ENCODE measurements around the gene AQP2. TPM values are rescaled to one million over a fixed set of nuclear protein-coding genes. Genes with fewer than 3 reads are reported as not detected.

AQP2 gene
- polyA plus RNA-seq, 1 of the 3 experiments (the other 2 are of a cell fraction) = not detected

DNA sequence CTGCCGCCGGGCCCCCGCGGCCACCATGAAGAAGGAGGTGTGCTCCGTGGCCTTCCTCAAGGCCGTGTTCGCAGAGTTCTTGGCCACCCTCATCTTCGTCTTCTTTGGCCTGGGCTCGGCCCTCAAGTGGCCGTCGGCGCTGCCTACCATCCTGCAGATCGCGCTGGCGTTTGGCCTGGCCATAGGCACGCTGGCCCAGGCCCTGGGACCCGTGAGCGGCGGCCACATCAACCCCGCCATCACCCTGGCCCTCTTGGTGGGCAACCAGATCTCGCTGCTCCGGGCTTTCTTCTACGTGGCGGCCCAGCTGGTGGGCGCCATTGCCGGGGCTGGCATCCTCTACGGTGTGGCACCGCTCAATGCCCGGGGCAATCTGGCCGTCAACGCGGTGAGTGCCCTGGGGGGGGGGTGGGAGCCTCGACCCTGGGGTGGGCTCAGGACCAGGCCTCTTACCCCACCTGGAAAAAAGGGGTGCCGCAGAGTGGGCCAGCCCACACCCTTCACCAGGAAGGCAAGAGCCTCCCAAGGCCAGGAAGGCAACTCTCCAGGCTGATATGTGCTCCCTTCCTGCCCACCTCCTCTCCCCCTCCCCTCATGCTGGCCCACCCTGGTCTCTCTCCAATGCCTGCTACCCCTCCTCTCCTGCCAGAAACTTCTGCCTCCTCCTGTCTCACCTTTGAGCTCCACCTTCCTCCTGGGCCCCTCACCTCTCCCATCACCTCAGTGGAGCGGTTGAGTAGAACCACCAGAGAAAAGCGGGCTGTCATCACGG is 11.6 kb downstream of the AQP2 start:
- ChIA-PET POLR2A (no interaction called here), CTCF (interaction anchor here (1.0 to 20.3 kb wide), 10 partner anchors 16 to 214 kb away, joined by 3 to 1401 read pairs (median 8); partner anchors contain the start of genes ASIC1 and COX14)
- Histone ChIP-seq H3K9me2 (no peaks in the 10 kb centered on the region), H4K20me1 (ENCODE audit: insufficient read depth) (no peaks in the 10 kb centered on the region), H3K36me3 (replicated peaks in 1 of 2; ENCODE audit: control insufficient read depth in 1 of 2, insufficient read depth in 2 of 2, low read length in 1 of 2) (no peaks in the 10 kb centered on the region), H3K27me3 (ENCODE audit: insufficient read depth) (no peaks in the 10 kb centered on the region), H3K9me3 (no peaks in the 10 kb centered on the region), H3K4me2 (peak overlapping the region; percentile 63; the same call in 1 of the 2 replicates), H3K27ac (ENCODE audit: low read depth in 2 of 2, low read length in 1 of 2) (no peak overlapping the region), H3F3A (replicated peaks; ENCODE audit: insufficient read depth) (no peaks in the 10 kb centered on the region), H3K4me1 (ENCODE audit: control insufficient read depth in 1 of 2, insufficient read depth in 2 of 2, low read depth in 1 of 2, low read length in 1 of 2) (peaks cover 8 to 19% of the 10 kb centered on the region in 2 experiments; a peak in 3 of 4 replicates), H2AFZ (ENCODE audit: low read depth) (no peak overlapping the region), H3K4me3 (ENCODE audit: low read depth in 2 of 2, low read length in 1 of 2) (no peak overlapping the region), H3K9ac (no peak overlapping the region), H3K79me2 (ENCODE audit: insufficient read depth) (no peaks in the 10 kb centered on the region)
- 98% methylated on average over 19 of the region's 37 CpGs for WGBS (ENCODE audit: low lambda C conversion rate)
- DNase-seq = no peak
- TF ChIP-seq RCOR1 (IDR thresholded peaks at IDR 0.05; ENCODE audit: low read length) (no peak), TCF12 (IDR thresholded peaks at IDR 0.05) (no peak), NFIC (IDR thresholded peaks at IDR 0.05; ENCODE audit: borderline replicate concordance) (no peak), EP300 (IDR thresholded peaks at IDR 0.05; ENCODE audit: borderline replicate concordance in 1 of 2, low read depth in 1 of 2, low read length in 1 of 2) (no peak), MXI1 (IDR thresholded peaks at IDR 0.05; ENCODE audit: low read depth, low read length) (no peak), RAD21 (IDR thresholded peaks at IDR 0.05; ENCODE audit: low read length) (no peak)

DNA sequence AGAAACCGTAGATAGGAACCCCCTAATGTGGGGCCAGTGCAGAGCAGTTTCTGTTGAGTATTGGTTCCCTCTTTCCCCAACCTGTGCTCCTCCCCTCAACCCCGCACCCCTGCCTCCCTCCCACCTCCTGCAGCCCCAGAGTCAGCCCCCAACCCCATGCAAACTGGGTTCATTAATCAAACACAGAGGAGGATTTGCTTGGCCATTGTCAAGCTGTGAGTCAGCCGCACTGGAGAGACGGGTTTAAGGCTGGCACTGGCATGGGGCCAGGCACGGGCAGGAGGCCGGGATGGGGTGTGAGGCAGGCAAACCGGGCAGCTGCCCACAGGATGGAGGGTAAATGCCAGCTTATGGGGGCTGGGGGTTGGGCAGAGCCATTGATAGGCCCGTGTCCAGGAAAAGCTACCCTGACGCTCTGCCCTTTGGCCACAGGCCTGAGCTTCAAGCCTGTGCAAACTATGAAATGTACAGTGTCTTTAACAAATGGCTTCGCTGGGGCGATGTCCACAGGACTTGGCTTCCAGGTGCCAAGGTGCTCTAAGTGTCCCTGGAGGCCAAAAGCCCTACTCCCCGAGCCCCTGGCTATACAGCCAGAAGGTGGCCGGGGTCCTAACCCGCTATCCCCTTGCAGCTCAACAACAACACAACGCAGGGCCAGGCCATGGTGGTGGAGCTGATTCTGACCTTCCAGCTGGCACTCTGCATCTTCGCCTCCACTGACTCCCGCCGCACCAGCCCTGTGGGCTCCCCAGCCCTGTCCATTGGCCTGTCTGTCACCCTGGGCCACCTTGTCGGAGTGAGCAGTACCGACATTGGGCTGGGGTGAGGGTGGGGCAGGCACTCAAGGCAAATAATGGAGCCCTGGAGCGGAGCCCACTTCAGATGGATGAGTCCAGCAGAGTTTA is 12.6 kb downstream of the AQP2 start:
- Histone ChIP-seq H3F3A (replicated peaks; ENCODE audit: insufficient read depth) (no peaks in the 10 kb centered on the region), H3K36me3 (replicated peaks in 1 of 2; ENCODE audit: control insufficient read depth in 1 of 2, insufficient read depth in 2 of 2, low read length in 1 of 2) (no peaks in the 10 kb centered on the region), H3K9me2 (no peaks in the 10 kb centered on the region), H3K79me2 (ENCODE audit: insufficient read depth) (no peaks in the 10 kb centered on the region), H3K4me2 (peak overlapping the region; percentile 63; the same call in 1 of the 2 replicates), H3K27ac (ENCODE audit: low read depth in 2 of 2, low read length in 1 of 2) (no peak overlapping the region), H3K4me1 (ENCODE audit: control insufficient read depth in 1 of 2, insufficient read depth in 2 of 2, low read depth in 1 of 2, low read length in 1 of 2) (peaks cover 18 to 19% of the 10 kb centered on the region in 2 experiments; a peak in 3 of 4 replicates), H2AFZ (ENCODE audit: low read depth) (no peak overlapping the region), H3K9ac (no peak overlapping the region), H3K27me3 (ENCODE audit: insufficient read depth) (no peaks in the 10 kb centered on the region), H4K20me1 (ENCODE audit: insufficient read depth) (no peaks in the 10 kb centered on the region), H3K9me3 (no peaks in the 10 kb centered on the region), H3K4me3 (ENCODE audit: low read depth in 2 of 2, low read length in 1 of 2) (no peak overlapping the region)
- no peak for DNase-seq
- ChIA-PET CTCF (interaction anchor here (1.0 to 20.3 kb wide), 6 partner anchors 17 to 212 kb away, joined by 3 to 1401 read pairs (median 61); partner anchors contain the start of gene ASIC1), POLR2A (no interaction called here)
- 60% methylated on average over 19 of the region's 21 CpGs for WGBS (ENCODE audit: low lambda C conversion rate)
- TF ChIP-seq, protein P1, sequence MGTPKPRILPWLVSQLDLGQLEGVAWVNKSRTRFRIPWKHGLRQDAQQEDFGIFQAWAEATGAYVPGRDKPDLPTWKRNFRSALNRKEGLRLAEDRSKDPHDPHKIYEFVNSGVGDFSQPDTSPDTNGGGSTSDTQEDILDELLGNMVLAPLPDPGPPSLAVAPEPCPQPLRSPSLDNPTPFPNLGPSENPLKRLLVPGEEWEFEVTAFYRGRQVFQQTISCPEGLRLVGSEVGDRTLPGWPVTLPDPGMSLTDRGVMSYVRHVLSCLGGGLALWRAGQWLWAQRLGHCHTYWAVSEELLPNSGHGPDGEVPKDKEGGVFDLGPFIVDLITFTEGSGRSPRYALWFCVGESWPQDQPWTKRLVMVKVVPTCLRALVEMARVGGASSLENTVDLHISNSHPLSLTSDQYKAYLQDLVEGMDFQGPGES (IDR thresholded peaks at IDR 0.05; ENCODE audit: low read depth, low read length) = no peak
- TF ChIP-seq FOXJ3 (CRISPR knock-in tag; IDR thresholded peaks at IDR 0.05) (no peak), SIN3A (IDR thresholded peaks at IDR 0.05; ENCODE audit: borderline replicate concordance, low read depth, low read length) (no peak), POLR2AphosphoS5 (IDR thresholded peaks at IDR 0.05; ENCODE audit: low read depth, low read length) (no peak), JUND (IDR thresholded peaks at IDR 0.05) (no peak; the same call in 1 of the 2 replicates), TCF12 (IDR thresholded peaks at IDR 0.05) (peak; percentile 90), RCOR1 (IDR thresholded peaks at IDR 0.05; ENCODE audit: low read length) (no peak), GABPA (IDR thresholded peaks at IDR 0.05; ENCODE audit: low read depth) (no peak), GATA2 (CRISPR knock-in tag; IDR thresholded peaks at IDR 0.05) (no peak)
- TF ChIP-seq, protein P2, sequence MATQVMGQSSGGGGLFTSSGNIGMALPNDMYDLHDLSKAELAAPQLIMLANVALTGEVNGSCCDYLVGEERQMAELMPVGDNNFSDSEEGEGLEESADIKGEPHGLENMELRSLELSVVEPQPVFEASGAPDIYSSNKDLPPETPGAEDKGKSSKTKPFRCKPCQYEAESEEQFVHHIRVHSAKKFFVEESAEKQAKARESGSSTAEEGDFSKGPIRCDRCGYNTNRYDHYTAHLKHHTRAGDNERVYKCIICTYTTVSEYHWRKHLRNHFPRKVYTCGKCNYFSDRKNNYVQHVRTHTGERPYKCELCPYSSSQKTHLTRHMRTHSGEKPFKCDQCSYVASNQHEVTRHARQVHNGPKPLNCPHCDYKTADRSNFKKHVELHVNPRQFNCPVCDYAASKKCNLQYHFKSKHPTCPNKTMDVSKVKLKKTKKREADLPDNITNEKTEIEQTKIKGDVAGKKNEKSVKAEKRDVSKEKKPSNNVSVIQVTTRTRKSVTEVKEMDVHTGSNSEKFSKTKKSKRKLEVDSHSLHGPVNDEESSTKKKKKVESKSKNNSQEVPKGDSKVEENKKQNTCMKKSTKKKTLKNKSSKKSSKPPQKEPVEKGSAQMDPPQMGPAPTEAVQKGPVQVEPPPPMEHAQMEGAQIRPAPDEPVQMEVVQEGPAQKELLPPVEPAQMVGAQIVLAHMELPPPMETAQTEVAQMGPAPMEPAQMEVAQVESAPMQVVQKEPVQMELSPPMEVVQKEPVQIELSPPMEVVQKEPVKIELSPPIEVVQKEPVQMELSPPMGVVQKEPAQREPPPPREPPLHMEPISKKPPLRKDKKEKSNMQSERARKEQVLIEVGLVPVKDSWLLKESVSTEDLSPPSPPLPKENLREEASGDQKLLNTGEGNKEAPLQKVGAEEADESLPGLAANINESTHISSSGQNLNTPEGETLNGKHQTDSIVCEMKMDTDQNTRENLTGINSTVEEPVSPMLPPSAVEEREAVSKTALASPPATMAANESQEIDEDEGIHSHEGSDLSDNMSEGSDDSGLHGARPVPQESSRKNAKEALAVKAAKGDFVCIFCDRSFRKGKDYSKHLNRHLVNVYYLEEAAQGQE (IDR thresholded peaks at IDR 0.05; ENCODE audit: low read depth, low read length) = no peak
- TF ChIP-seq, protein P3, sequence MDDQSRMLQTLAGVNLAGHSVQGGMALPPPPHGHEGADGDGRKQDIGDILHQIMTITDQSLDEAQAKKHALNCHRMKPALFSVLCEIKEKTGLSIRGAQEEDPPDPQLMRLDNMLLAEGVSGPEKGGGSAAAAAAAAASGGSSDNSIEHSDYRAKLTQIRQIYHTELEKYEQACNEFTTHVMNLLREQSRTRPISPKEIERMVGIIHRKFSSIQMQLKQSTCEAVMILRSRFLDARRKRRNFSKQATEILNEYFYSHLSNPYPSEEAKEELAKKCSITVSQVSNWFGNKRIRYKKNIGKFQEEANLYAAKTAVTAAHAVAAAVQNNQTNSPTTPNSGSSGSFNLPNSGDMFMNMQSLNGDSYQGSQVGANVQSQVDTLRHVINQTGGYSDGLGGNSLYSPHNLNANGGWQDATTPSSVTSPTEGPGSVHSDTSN (IDR thresholded peaks at IDR 0.05) = peak; percentile 91
- TF ChIP-seq, protein P4, sequence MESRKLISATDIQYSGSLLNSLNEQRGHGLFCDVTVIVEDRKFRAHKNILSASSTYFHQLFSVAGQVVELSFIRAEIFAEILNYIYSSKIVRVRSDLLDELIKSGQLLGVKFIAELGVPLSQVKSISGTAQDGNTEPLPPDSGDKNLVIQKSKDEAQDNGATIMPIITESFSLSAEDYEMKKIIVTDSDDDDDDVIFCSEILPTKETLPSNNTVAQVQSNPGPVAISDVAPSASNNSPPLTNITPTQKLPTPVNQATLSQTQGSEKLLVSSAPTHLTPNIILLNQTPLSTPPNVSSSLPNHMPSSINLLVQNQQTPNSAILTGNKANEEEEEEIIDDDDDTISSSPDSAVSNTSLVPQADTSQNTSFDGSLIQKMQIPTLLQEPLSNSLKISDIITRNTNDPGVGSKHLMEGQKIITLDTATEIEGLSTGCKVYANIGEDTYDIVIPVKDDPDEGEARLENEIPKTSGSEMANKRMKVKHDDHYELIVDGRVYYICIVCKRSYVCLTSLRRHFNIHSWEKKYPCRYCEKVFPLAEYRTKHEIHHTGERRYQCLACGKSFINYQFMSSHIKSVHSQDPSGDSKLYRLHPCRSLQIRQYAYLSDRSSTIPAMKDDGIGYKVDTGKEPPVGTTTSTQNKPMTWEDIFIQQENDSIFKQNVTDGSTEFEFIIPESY (IDR thresholded peaks at IDR 0.05; ENCODE audit: borderline replicate concordance, low read depth) = no peak

All from SK-N-SH (cell line).